Measurements from ENCODE around the gene JAZF1.

- TF ChIP-seq CTCF (IDR thresholded peaks at IDR 0.05) (no peak), POLR2A (IDR thresholded peaks at IDR 0.05) (no peak)
These were observed 54.1 kb downstream of the JAZF1 start for GRCh38 chr7:28126410-28127041.
